ENCODE measurements around the gene TMEM223.

GRCh38 chr11:62794201-62794775 lies 2.5 kb upstream of the TMEM223 start:
- TF ChIP-seq CTCF (IDR thresholded peaks at IDR 0.05), result no peak
- TF ChIP-seq POLR2A (IDR thresholded peaks at IDR 0.05; ENCODE audit: low read depth), result no peak
